ENCODE results near the gene LMO1. TPM values are rescaled to one million over a fixed set of nuclear protein-coding genes. Genes with fewer than 3 reads are reported as not detected.

Gene LMO1
- total and polyA plus RNA-seq, 4 donors, result not detected

DNA sequence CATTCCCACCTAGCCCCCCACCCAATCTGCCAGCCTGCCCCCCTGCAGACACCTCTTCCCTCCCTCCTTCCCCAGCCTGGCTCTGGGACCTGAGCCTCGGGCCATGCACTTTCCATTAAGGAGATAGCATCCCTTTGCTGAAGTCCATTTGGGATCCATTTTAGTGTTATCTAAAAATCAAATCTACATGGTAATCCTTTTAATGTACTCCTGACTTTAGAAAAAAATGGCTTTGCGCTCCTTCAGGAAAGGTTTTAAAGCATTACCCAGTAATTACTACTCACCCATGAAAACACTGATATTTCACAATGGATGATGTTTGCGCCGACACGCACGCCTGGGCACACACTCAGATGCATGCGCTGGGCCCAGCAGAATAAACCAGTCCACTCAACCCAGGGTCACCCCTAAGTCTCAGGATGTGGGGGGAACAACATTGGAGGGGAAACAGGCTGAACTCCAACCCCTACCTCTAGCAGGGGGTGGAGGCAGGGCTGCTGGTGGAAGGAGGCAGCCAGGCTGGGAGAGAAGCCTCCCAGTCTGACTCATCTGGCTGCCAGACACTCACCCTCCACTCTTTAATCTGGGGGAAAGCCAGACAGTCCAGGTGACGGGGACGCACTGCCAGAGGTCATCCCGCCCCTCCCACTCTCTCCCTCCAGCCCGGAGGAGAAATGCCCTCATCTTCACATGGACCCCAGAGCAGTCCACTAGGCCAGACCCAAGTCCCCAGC, 29.8 kb downstream of the LMO1 start:
- H3K27ac ChIP-seq (ENCODE audit: low read depth in 1 of 2, low read length in 2 of 2), result no peak overlapping the region
- no peaks in the 10 kb centered on the region for H3K36me3 ChIP-seq (ENCODE audit: control insufficient read depth in 4 of 4, insufficient read depth in 3 of 4, low read depth in 1 of 4, low read length in 3 of 4)
- no peak overlapping the region for H3K9ac ChIP-seq (ENCODE audit: low read depth in 1 of 2, low read length in 2 of 2)
- DNase-seq (ENCODE audit: low spot score), result no peak
- H3K4me3 ChIP-seq (ENCODE audit: low read depth in 1 of 3, low read length in 3 of 3), result no peak overlapping the region
- no peaks in the 10 kb centered on the region for H3K9me3 ChIP-seq (ENCODE audit: control insufficient read depth in 4 of 4, low read length in 3 of 4)
- TF ChIP-seq, protein P1, sequence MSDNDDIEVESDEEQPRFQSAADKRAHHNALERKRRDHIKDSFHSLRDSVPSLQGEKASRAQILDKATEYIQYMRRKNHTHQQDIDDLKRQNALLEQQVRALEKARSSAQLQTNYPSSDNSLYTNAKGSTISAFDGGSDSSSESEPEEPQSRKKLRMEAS (IDR thresholded peaks at IDR 0.05), result no peak
- TF ChIP-seq, protein P2, sequence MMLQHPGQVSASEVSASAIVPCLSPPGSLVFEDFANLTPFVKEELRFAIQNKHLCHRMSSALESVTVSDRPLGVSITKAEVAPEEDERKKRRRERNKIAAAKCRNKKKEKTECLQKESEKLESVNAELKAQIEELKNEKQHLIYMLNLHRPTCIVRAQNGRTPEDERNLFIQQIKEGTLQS (IDR thresholded peaks at IDR 0.05), result no peak
- TF ChIP-seq SP1 (IDR thresholded peaks at IDR 0.05) (no peak), EGR1 (IDR thresholded peaks at IDR 0.05; ENCODE audit: low read depth in 2 of 2) (no peak)
- whole genome bisulfite sequencing, result 88% methylated on average over 11 of the region's 11 CpGs
- H3K4me1 ChIP-seq (ENCODE audit: control insufficient read depth in 4 of 4, insufficient read depth in 4 of 4, low read length in 3 of 4), result no peaks in the 10 kb centered on the region
- no peaks in the 10 kb centered on the region for H3K27me3 ChIP-seq (ENCODE audit: control insufficient read depth in 4 of 4, insufficient read depth in 4 of 4, low read length in 3 of 4)

DNA sequence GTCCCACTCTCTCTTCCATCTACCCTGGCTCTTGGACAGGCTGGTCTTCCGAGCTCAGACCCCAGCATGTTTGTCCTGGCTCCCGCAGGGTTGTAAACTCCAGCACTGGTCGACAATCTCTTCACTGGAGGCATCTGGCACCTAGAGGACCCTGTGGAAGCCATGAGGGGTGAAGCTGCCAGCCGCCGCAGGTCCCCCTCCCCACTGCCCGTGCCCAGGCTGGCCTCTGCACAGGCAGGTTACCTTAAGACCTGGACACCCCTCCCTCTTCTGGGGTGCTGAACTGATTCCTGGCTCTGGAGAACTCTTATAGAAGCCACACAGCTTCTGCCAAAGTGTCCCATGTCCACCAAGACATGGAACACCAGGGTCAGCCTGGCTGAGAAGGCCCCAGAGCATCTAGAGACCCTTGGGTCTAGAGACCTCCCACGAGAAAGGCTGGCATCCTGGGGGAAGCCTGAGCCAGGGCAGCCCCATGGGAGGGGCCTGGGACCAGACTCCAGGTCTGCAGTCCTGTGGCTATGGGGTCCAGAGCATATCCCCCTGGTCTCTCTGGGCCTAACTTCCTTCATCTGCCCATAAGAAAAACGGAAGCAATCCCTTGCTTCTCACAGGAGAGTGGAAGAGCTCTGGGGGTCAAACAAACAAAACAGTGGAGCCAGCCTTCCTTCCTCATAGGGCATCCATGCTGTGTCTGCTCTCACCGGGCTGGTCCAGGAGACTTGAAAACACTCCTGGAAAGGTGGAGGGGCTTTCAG, 30.6 kb downstream of the LMO1 start:
- no peak overlapping the region for H3K4me3 ChIP-seq (ENCODE audit: low read depth in 1 of 3, low read length in 3 of 3)
- DNase-seq (ENCODE audit: low spot score), result no peak
- H3K9ac ChIP-seq (ENCODE audit: low read depth in 1 of 2, low read length in 2 of 2), result no peak overlapping the region
- no peaks in the 10 kb centered on the region for H3K36me3 ChIP-seq (ENCODE audit: control insufficient read depth in 4 of 4, insufficient read depth in 3 of 4, low read depth in 1 of 4, low read length in 3 of 4)
- WGBS, result 77% methylated on average over 9 of the region's 9 CpGs
- TF ChIP-seq, protein P3, sequence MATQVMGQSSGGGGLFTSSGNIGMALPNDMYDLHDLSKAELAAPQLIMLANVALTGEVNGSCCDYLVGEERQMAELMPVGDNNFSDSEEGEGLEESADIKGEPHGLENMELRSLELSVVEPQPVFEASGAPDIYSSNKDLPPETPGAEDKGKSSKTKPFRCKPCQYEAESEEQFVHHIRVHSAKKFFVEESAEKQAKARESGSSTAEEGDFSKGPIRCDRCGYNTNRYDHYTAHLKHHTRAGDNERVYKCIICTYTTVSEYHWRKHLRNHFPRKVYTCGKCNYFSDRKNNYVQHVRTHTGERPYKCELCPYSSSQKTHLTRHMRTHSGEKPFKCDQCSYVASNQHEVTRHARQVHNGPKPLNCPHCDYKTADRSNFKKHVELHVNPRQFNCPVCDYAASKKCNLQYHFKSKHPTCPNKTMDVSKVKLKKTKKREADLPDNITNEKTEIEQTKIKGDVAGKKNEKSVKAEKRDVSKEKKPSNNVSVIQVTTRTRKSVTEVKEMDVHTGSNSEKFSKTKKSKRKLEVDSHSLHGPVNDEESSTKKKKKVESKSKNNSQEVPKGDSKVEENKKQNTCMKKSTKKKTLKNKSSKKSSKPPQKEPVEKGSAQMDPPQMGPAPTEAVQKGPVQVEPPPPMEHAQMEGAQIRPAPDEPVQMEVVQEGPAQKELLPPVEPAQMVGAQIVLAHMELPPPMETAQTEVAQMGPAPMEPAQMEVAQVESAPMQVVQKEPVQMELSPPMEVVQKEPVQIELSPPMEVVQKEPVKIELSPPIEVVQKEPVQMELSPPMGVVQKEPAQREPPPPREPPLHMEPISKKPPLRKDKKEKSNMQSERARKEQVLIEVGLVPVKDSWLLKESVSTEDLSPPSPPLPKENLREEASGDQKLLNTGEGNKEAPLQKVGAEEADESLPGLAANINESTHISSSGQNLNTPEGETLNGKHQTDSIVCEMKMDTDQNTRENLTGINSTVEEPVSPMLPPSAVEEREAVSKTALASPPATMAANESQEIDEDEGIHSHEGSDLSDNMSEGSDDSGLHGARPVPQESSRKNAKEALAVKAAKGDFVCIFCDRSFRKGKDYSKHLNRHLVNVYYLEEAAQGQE (IDR thresholded peaks at IDR 0.05), result no peak
- H3K27ac ChIP-seq (ENCODE audit: low read depth in 1 of 2, low read length in 2 of 2), result no peak overlapping the region
- H3K9me3 ChIP-seq (ENCODE audit: control insufficient read depth in 4 of 4, low read length in 3 of 4), result no peaks in the 10 kb centered on the region
- H3K27me3 ChIP-seq (ENCODE audit: control insufficient read depth in 4 of 4, insufficient read depth in 4 of 4, low read length in 3 of 4), result no peaks in the 10 kb centered on the region
- H3K4me1 ChIP-seq (ENCODE audit: control insufficient read depth in 4 of 4, insufficient read depth in 4 of 4, low read length in 3 of 4), result no peaks in the 10 kb centered on the region

DNA sequence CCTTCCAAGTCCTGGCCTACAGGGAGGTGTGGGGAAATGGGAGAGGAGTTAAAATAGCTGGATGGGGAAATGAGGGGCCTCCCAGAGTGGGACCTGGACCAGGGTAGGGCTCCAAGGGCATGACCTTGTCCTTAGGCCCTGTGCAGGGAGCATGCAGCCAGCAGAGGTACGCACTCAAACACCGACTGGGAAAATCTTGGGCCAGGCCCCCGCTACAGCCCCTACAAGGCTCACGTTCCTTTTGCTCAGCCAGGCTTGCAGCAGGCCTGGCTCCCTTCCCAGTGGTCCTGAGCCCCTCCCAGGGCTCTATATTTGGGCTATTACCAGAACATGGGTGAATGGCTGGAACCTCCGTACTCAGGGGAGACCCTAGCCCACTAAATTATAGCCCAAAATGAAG, 31.3 kb downstream of the LMO1 start:
- TF ChIP-seq YY1 (IDR thresholded peaks at IDR 0.05), result no peak
- TF ChIP-seq RXRA (IDR thresholded peaks at IDR 0.05), result no peak
- TF ChIP-seq HNF4G (IDR thresholded peaks at IDR 0.05), result no peak
- TF ChIP-seq TAF1 (conservative IDR thresholded peaks at IDR 0.05), result no peak
- TF ChIP-seq, protein P1 (IDR thresholded peaks at IDR 0.05), result no peak
- no peak for TF ChIP-seq FOXA1 (IDR thresholded peaks at IDR 0.05)
- no peak for TF ChIP-seq NR2F2 (IDR thresholded peaks at IDR 0.05)
- TF ChIP-seq FOXA2 (IDR thresholded peaks at IDR 0.05), result no peak
- no peak for TF ChIP-seq GABPA (IDR thresholded peaks at IDR 0.05 in 1 of 2, conservative IDR thresholded peaks at IDR 0.05 in 1 of 2)
- no peak for TF ChIP-seq RAD21 (IDR thresholded peaks at IDR 0.05)
- no peak for TF ChIP-seq SP1 (IDR thresholded peaks at IDR 0.05)
- no peak overlapping the region for H3K4me3 ChIP-seq (ENCODE audit: low read depth in 1 of 3, low read length in 3 of 3)
- no peak for DNase-seq (ENCODE audit: low spot score)
- WGBS, result 91% methylated on average over 5 of the region's 5 CpGs
- H3K9ac ChIP-seq (ENCODE audit: low read depth in 1 of 2, low read length in 2 of 2), result no peak overlapping the region
- H3K36me3 ChIP-seq (ENCODE audit: control insufficient read depth in 4 of 4, insufficient read depth in 3 of 4, low read depth in 1 of 4, low read length in 3 of 4), result no peaks in the 10 kb centered on the region
- H3K27ac ChIP-seq (ENCODE audit: low read depth in 1 of 2, low read length in 2 of 2), result no peak overlapping the region
- H3K4me1 ChIP-seq (ENCODE audit: control insufficient read depth in 4 of 4, insufficient read depth in 4 of 4, low read length in 3 of 4), result no peaks in the 10 kb centered on the region
- no peaks in the 10 kb centered on the region for H3K9me3 ChIP-seq (ENCODE audit: control insufficient read depth in 4 of 4, low read length in 3 of 4)
- H3K27me3 ChIP-seq (ENCODE audit: control insufficient read depth in 4 of 4, insufficient read depth in 4 of 4, low read length in 3 of 4), result no peaks in the 10 kb centered on the region
